GM23248 (cell line): ENCODE data around the gene ARID1B. TPM values are rescaled to one million over a fixed set of nuclear protein-coding genes. Genes with fewer than 3 reads are reported as not detected.

Experiments
- DNase-seq: peaks from one replicate; pipeline ENCODE4 v3.0.0-alpha.2; 2015
- H2AFZ ChIP-seq: fragments of 200-600 bp; sonication (generic); 2 replicates; pipeline ENCODE4 v1.6.1; 2016; ENCODE audit warnings: antibody characterized with exemption
- H3F3A ChIP-seq: fragments of 200-600 bp; sonication (generic); 2 replicates; pipeline ENCODE4 v1.6.1; 2016; ENCODE audit warnings: mild to moderate bottlenecking, antibody characterized with exemption, mixed run types; ENCODE audit not compliant: insufficient read depth
- H3K27ac ChIP-seq: fragments of 200-600 bp; sonication (generic); 2 replicates; pipeline ENCODE4 v1.5.1; 2016; ENCODE audit warnings: mild to moderate bottlenecking
- H3K27me3 ChIP-seq: fragments of 200-600 bp; sonication (generic); replicated peaks from 2 replicates; pipeline ENCODE4 v1.6.1; 2016; ENCODE audit warnings: mild to moderate bottlenecking; ENCODE audit not compliant: insufficient read depth
- H3K36me3 ChIP-seq: fragments of 200-600 bp; sonication (generic); 2 replicates; pipeline ENCODE4 v1.6.1; 2016; ENCODE audit warnings: low read depth, mild to moderate bottlenecking
- H3K4me1 ChIP-seq: fragments of 200-600 bp; sonication (generic); 2 replicates; pipeline ENCODE4 v1.6.1; 2016; ENCODE audit warnings: mild to moderate bottlenecking; ENCODE audit not compliant: insufficient read depth
- H3K4me2 ChIP-seq: fragments of 200-600 bp; sonication (generic); one replicate; pipeline ENCODE4 v1.6.1; 2016; ENCODE audit warnings: mild to moderate bottlenecking; ENCODE audit not compliant: unreplicated experiment
- H3K4me3 ChIP-seq: fragments of 200-600 bp; sonication (generic); 2 replicates; pipeline ENCODE4 v1.5.1; 2016; ENCODE audit warnings: mild to moderate bottlenecking
- H3K79me2 ChIP-seq: fragments of 200-600 bp; sonication (generic); 2 replicates; pipeline ENCODE4 v1.6.1; 2016; ENCODE audit warnings: mild to moderate bottlenecking; ENCODE audit not compliant: insufficient read depth
- H3K9ac ChIP-seq: fragments of 200-600 bp; sonication (generic); 2 replicates; pipeline ENCODE4 v1.6.1; 2016; ENCODE audit warnings: mild to moderate bottlenecking
- H3K9me2 ChIP-seq: fragments of 200-600 bp; sonication (generic); 2 replicates; pipeline ENCODE4 v1.6.1; 2016; ENCODE audit warnings: mixed run types, mild to moderate bottlenecking, moderate library complexity; ENCODE audit not compliant: insufficient read depth
- H3K9me3 ChIP-seq: fragments of 200-600 bp; sonication (generic); one replicate; pipeline ENCODE4 v1.6.1; 2017; ENCODE audit warnings: low read depth
- H4K20me1 ChIP-seq: fragments of 200-600 bp; sonication (generic); 2 replicates; pipeline ENCODE4 v1.6.0; 2016; ENCODE audit not compliant: insufficient read depth
- EZH2 ChIP-seq: fragments of 200-600 bp; sonication (generic); IDR thresholded peaks from 2 replicates; pipeline ENCODE4 v1.6.1; 2018; ENCODE audit warnings: antibody characterized with exemption, mild to moderate bottlenecking; ENCODE audit not compliant: insufficient read depth, poor library complexity, severe bottlenecking
- EZH2phosphoT487 ChIP-seq: fragments of 200-600 bp; sonication (generic); IDR thresholded peaks from 2 replicates; pipeline ENCODE4 v1.6.1; 2018; ENCODE audit warnings: antibody characterized with exemption, moderate library complexity, mild to moderate bottlenecking, low read depth; ENCODE audit not compliant: insufficient read depth
- WGBS, 2 experiments: methylation state at CpG; one replicate each; pipeline ENCODE4 v1.1.6; 2015 to 2017; ENCODE audit warnings: low lambda C conversion rate in 2 of 2, low coverage in 1 of 2; ENCODE audit errors: missing lambda C conversion rate in 2 of 2; 5-methylcytosine and 5-hydroxymethylcytosine counted together
- in situ Hi-C: fragments of 300-500 bp; cut with MboI; formaldehyde crosslinking; loops from 2 replicates; pipeline ENCODE4 v1.15.0; 2020
- polyA plus RNA-seq: library from polyadenylated mRNA; unstranded; fragments of >200 nt; fragmentation: Nextera tagmentation; extraction: Ambion mirVana; gene quantifications from 2 replicates; pipeline ENCODE4 v1.2.1, GENCODE V29; 2016
- total RNA-seq: library from RNA; depleted of rRNA; stranded (reverse); fragments of >200 nt; shearing (Covaris generic); gene quantifications from 2 replicates; pipeline ENCODE4 v1.2.3, GENCODE V29; 2014

ARID1B gene
- total and polyA plus RNA-seq, 2 experiments from 2014 or later: 19.3 to 21.2 TPM

DNA sequence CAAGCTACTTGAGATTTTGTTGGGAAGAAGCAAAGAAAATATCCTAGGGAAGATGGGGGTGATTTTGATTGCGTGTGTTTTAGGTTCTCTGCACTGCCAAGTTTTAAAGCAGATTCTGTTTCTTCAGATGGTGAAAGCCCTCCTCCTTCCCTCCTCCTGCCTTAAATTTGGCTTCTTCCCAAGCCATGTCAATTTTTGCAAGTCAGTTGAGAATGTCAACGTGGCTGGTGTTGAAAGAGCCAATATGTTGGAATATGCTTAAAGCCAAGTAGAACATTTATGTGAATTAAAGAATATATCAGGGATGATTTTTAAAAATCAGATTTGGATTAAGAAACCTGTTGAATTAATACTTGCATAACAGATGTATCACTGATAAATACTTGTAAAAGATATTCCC lies 270.8 kb downstream of the ARID1B start:
- H3K4me2 ChIP-seq: no peak overlapping the region
- 36 to 41% methylated on average over 2 of the region's 2 CpGs for WGBS, 2 experiments
- no peak for DNase-seq
- H3K9ac ChIP-seq: no peak overlapping the region
- peaks cover 15% of the 10 kb centered on the region; the same call in 1 of the 2 replicates for H3F3A ChIP-seq
- no peaks in the 10 kb centered on the region for H4K20me1 ChIP-seq
- no peaks in the 10 kb centered on the region for H3K27me3 ChIP-seq
- in situ Hi-C loops: no loop called here
- H3K9me3 ChIP-seq: no peaks in the 10 kb centered on the region
- no peak overlapping the region for H2AFZ ChIP-seq
- no peaks in the 10 kb centered on the region for H3K36me3 ChIP-seq
- TF ChIP-seq EZH2phosphoT487 (no peak), EZH2 (no peak)
- peaks cover 13% of the 10 kb centered on the region for H3K4me1 ChIP-seq
- H3K79me2 ChIP-seq: peaks cover 94% of the 10 kb centered on the region
- H3K27ac ChIP-seq: no peak overlapping the region
- no peak overlapping the region for H3K4me3 ChIP-seq
- H3K9me2 ChIP-seq: no peaks in the 10 kb centered on the region

DNA sequence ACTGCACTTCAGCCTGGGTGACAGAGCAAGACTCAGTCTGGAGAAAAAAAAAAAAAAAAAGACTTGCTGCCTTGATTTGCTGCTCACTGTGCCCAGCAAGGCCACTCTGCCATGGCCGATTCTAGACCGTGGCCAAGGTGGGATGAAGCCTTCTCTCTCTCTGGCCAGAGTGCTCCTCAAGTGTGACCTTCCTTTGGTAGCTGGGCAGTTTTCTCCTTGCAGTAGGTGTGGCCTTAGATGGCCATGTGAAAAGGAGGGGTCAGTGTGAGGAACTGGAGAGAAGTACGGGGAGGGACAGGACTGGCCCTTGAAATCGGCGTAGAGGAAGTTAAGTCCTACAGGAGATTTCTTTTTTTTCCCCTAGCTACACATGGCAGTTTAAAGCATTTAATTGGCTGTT lies 272.0 kb downstream of the ARID1B start:
- no peaks in the 10 kb centered on the region for H3K27me3 ChIP-seq
- H3K4me1 ChIP-seq: peaks cover 9% of the 10 kb centered on the region
- H3K4me2 ChIP-seq: no peak overlapping the region
- no peak for TF ChIP-seq EZH2
- TF ChIP-seq EZH2phosphoT487: no peak
- no peak overlapping the region for H3K4me3 ChIP-seq
- H3K9ac ChIP-seq: no peak overlapping the region
- H3K36me3 ChIP-seq: no peaks in the 10 kb centered on the region
- WGBS, 2 experiments: 99 to 100% methylated on average over 5 of the region's 5 CpGs
- no peaks in the 10 kb centered on the region for H3K9me3 ChIP-seq
- peaks cover 12% of the 10 kb centered on the region; the same call in 1 of the 2 replicates for H3F3A ChIP-seq
- in situ Hi-C loops: no loop called here
- no peak overlapping the region for H2AFZ ChIP-seq
- peaks cover 95% of the 10 kb centered on the region for H3K79me2 ChIP-seq
- H4K20me1 ChIP-seq: no peaks in the 10 kb centered on the region
- no peak for DNase-seq
- no peaks in the 10 kb centered on the region for H3K9me2 ChIP-seq
- no peak overlapping the region for H3K27ac ChIP-seq

DNA sequence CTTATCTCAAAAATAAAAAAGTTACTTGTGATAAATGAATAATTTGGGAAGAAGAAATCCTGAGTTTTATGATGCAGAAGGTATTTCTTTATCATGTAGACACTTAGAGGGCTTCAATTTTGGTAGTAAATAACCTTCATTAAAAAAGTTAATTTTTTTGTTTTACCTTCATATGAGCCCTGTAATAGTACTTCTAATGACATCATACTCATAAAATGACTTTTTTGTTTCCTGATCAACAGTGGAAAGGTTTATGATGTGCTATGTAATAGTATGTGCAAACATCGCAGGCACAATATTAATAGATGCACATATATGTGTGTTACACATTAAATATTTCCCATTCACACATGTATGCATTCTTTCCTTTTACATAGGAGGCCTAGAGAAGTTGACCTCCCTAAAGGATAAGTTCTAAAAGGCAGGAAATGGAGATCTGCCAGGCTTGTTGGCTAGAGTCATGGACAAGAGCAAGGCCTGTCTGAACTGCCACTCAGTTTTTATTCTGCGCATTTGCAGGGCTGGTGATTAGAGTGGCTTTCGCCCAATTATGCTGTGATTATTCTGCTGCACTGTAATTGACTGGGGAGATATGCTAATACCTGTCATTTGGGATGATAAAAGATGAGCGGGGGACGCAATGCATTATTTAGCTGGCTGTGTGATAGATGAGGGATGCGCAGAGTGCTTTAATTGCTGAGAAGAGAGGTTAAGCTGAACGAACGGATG lies 273.5 kb downstream of the ARID1B start:
- H3K9me3 ChIP-seq: no peaks in the 10 kb centered on the region
- no peak overlapping the region for H3K4me2 ChIP-seq
- peaks cover 95% of the 10 kb centered on the region for H3K79me2 ChIP-seq
- no peaks in the 10 kb centered on the region for H3K4me1 ChIP-seq
- no peaks in the 10 kb centered on the region for H3F3A ChIP-seq
- no peaks in the 10 kb centered on the region for H3K9me2 ChIP-seq
- H4K20me1 ChIP-seq: no peaks in the 10 kb centered on the region
- TF ChIP-seq EZH2phosphoT487 (no peak), EZH2 (no peak)
- H3K4me3 ChIP-seq: no peak overlapping the region
- H2AFZ ChIP-seq: no peak overlapping the region
- DNase-seq: no peak
- WGBS, 2 experiments: 90 to 91% methylated on average over 8 of the region's 8 CpGs
- no peak overlapping the region for H3K9ac ChIP-seq
- H3K36me3 ChIP-seq: no peaks in the 10 kb centered on the region
- no peak overlapping the region for H3K27ac ChIP-seq
- H3K27me3 ChIP-seq: no peaks in the 10 kb centered on the region
- in situ Hi-C loops: no loop called here

DNA sequence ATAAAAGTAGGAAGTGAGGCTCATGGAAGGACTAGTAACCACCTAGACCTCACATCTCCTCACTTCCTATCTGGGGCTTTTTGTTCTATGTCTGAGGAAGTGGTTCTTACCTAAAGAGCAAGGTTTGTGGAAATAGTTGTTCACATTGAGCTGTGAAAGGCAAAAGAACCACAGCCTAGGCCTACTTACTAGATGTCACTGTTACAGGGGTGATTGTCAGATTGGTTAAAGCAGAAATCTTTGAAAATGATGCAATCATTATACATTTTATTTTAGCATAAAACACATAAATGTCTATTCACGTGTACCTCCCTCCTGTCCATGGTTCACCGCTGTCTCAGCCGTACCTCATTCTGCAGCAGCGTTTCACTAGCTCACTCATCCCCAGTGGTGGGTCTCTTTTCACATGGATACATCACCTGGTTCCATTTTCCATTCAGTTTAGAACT lies 277.4 kb downstream of the ARID1B start:
- Histone ChIP-seq H3K4me2 (no peak overlapping the region), H3K9me3 (no peaks in the 10 kb centered on the region), H3K4me3 (no peak overlapping the region), H3K79me2 (peaks cover 94% of the 10 kb centered on the region), H3K9ac (no peak overlapping the region), H3K4me1 (peaks cover 2% of the 10 kb centered on the region; the same call in 1 of the 2 replicates), H3K36me3 (no peaks in the 10 kb centered on the region), H3F3A (no peaks in the 10 kb centered on the region), H3K27me3 (no peaks in the 10 kb centered on the region), H2AFZ (no peak overlapping the region), H3K9me2 (no peaks in the 10 kb centered on the region), H4K20me1 (no peaks in the 10 kb centered on the region), H3K27ac (no peak overlapping the region)
- no peak for DNase-seq
- WGBS, 2 experiments: 99% methylated on average over 4 of the region's 4 CpGs
- in situ Hi-C loops: no loop called here
- TF ChIP-seq EZH2: no peak

DNA sequence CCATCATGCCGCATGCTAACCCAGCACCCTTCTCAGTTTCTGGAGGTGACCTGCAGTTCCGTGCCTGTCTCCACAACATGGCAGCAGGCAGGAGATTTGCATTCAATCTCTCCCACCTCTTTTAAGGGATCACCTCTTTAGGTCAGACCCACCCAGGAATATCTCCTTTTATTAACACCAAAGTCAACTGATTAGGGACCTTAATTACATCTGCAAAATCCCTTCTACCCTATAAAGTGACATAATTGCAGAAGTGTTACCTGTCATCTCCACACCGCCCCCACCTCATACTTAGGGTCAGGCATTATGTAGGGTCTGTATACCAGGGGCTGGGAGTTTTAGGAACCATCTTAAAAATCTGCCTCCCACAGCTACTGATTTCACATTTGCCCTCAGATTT lies 278.7 kb downstream of the ARID1B start:
- Histone ChIP-seq H3K27me3 (no peaks in the 10 kb centered on the region), H3K9me2 (no peaks in the 10 kb centered on the region), H3F3A (no peaks in the 10 kb centered on the region), H3K9ac (no peak overlapping the region), H3K36me3 (no peaks in the 10 kb centered on the region), H4K20me1 (no peaks in the 10 kb centered on the region), H3K4me1 (peaks cover 14% of the 10 kb centered on the region; the same call in 1 of the 2 replicates), H3K4me3 (no peak overlapping the region), H3K79me2 (peaks cover 95% of the 10 kb centered on the region), H3K9me3 (no peaks in the 10 kb centered on the region), H3K4me2 (no peak overlapping the region), H2AFZ (no peak overlapping the region), H3K27ac (no peak overlapping the region)
- WGBS, 2 experiments: 97 to 99% methylated on average over 3 of the region's 3 CpGs
- TF ChIP-seq EZH2phosphoT487 (no peak), EZH2 (no peak)
- in situ Hi-C loops: no loop called here
- DNase-seq: no peak
